ENCODE results near the gene FMO4.
"Not testable (repeated sequence)": the region's sequence is repeated elsewhere in the genome, so short reads cannot be mapped to it uniquely, and the experiment has no call there.

Gene FMO4

GRCh38 chr1:171279234-171279633 lies 34.7 kb upstream of the FMO4 start:
- in situ Hi-C loops (cut with HindIII; ENCODE audit: low sequenced_read_pairs) = no loop called here
- no peak for DNase-seq (ENCODE audit: low read depth, low spot score)
- no peak overlapping the region for H3K4me3 ChIP-seq (ENCODE audit: low read depth, low read length)
- TF ChIP-seq, protein P1, sequence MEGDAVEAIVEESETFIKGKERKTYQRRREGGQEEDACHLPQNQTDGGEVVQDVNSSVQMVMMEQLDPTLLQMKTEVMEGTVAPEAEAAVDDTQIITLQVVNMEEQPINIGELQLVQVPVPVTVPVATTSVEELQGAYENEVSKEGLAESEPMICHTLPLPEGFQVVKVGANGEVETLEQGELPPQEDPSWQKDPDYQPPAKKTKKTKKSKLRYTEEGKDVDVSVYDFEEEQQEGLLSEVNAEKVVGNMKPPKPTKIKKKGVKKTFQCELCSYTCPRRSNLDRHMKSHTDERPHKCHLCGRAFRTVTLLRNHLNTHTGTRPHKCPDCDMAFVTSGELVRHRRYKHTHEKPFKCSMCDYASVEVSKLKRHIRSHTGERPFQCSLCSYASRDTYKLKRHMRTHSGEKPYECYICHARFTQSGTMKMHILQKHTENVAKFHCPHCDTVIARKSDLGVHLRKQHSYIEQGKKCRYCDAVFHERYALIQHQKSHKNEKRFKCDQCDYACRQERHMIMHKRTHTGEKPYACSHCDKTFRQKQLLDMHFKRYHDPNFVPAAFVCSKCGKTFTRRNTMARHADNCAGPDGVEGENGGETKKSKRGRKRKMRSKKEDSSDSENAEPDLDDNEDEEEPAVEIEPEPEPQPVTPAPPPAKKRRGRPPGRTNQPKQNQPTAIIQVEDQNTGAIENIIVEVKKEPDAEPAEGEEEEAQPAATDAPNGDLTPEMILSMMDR (IDR thresholded peaks at IDR 0.05; ENCODE audit: low read depth, low read length) = no peak

GRCh38 chr1:171279678-171280077 lies 34.3 kb upstream of the FMO4 start:
- DNase-seq (ENCODE audit: low read depth, low spot score) = no peak
- in situ Hi-C loops (cut with HindIII; ENCODE audit: low sequenced_read_pairs) = no loop called here
- TF ChIP-seq, protein P1 (IDR thresholded peaks at IDR 0.05; ENCODE audit: low read depth, low read length) = no peak
- no peak overlapping the region for H3K4me3 ChIP-seq (ENCODE audit: low read depth, low read length)

DNA sequence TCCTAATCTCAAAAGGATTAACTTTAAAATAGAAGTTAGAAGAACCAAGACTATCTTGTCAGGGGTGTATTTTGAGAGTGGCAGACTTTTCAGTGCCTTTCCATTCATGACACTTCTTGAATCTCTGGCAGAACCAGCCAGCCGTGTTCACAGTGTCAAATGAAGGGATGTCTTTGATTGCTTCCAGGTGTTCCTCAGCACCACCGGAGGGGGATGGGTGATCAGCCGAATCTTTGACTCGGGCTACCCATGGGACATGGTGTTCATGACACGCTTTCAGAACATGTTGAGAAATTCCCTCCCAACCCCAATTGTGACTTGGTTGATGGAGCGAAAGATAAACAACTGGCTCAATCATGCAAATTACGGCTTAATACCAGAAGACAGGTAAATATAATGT lies 33.4 kb upstream of the FMO4 start:
- DNase-seq (ENCODE audit: low read depth, low spot score) = no peak
- TF ChIP-seq, protein P1 (IDR thresholded peaks at IDR 0.05; ENCODE audit: low read depth, low read length) = no peak
- no peak overlapping the region for H3K4me3 ChIP-seq (ENCODE audit: low read depth, low read length)
- in situ Hi-C loops (cut with HindIII; ENCODE audit: low sequenced_read_pairs) = no loop called here

- DNase-seq (ENCODE audit: low read depth, low spot score) = peak; percentile 21
- H3K4me3 ChIP-seq (ENCODE audit: low read depth, low read length) = no peak overlapping the region
- TF ChIP-seq, protein P1 (IDR thresholded peaks at IDR 0.05; ENCODE audit: low read depth, low read length) = no peak
- in situ Hi-C loops (cut with HindIII; ENCODE audit: low sequenced_read_pairs) = no loop called here
These were observed 27.8 kb upstream of the FMO4 start for GRCh38 chr1:171286032-171286705.

GRCh38 chr1:171290621-171291020 lies 23.4 kb upstream of the FMO4 start:
- no peak for DNase-seq (ENCODE audit: low read depth, low spot score)
- in situ Hi-C loops (cut with HindIII; ENCODE audit: low sequenced_read_pairs) = no loop called here
- TF ChIP-seq, protein P1 (IDR thresholded peaks at IDR 0.05; ENCODE audit: low read depth, low read length) = no peak
- no peak overlapping the region for H3K4me3 ChIP-seq (ENCODE audit: low read depth, low read length)

GRCh38 chr1:171292799-171293198 lies 21.2 kb upstream of the FMO4 start:
- H3K4me3 ChIP-seq (ENCODE audit: low read depth, low read length) = no peak overlapping the region
- in situ Hi-C loops (cut with HindIII; ENCODE audit: low sequenced_read_pairs) = no loop called here
- DNase-seq (ENCODE audit: low read depth, low spot score) = peak; percentile 57
- TF ChIP-seq, protein P1 (IDR thresholded peaks at IDR 0.05; ENCODE audit: low read depth, low read length) = no peak

DNA sequence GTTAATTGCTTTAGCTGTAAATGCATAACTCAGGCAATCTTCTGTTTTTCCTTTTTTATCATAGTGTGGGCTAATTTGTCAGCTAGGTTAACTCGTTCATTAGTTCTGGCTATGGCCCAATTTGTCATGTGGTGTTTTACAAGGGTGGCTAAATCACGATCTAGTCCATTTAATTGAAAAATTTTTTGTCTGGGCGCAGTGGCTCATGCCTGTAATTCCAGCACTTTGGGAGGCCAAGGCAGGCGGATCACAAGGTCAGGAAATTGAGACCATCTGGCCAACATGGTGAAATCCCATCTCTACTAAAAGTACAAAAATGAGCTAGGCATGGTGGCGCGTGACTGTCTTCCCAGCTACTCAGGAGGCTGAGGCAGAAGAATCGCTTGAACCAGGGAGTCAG lies 18.6 kb upstream of the FMO4 start:
- in situ Hi-C loops (cut with HindIII; ENCODE audit: low sequenced_read_pairs); DNase-seq (ENCODE audit: low read depth, low spot score); H3K4me3 ChIP-seq (ENCODE audit: low read depth, low read length): not testable (repeated sequence)
